ENCODE measurements around the gene OR56A3.
"Not testable (repeated sequence)": the region's sequence is repeated elsewhere in the genome, so short reads cannot be mapped to it uniquely, and the experiment has no call there.

The OR56A3 gene, protein sequence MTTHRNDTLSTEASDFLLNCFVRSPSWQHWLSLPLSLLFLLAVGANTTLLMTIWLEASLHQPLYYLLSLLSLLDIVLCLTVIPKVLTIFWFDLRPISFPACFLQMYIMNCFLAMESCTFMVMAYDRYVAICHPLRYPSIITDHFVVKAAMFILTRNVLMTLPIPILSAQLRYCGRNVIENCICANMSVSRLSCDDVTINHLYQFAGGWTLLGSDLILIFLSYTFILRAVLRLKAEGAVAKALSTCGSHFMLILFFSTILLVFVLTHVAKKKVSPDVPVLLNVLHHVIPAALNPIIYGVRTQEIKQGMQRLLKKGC

DNA sequence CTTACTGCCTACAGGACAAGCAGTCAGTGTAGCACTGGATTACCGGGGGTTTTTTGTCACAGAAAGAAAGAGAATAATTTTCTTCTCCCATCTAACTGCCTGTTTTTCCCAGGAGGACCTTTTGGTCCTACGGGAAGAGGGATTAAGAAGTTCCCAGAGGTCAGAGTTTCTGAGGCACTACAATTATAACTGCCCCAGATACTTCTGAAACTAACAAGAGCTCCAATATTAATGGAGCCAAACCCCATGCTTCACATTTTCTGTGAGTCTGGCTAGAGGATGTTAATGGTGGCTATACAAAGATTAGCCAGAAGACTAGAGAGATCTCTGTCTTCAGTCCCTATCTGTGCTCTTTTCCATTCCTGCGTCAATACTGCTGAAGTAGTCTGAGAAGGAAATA is at the start of gene OR56A3:
Gene OR56A3 (plus strand): TSS at position 301 of the 400 bp plus-strand sequence. CDS start 5,096 bp downstream, outside the sequence.
- no peak for DNase-seq

DNA sequence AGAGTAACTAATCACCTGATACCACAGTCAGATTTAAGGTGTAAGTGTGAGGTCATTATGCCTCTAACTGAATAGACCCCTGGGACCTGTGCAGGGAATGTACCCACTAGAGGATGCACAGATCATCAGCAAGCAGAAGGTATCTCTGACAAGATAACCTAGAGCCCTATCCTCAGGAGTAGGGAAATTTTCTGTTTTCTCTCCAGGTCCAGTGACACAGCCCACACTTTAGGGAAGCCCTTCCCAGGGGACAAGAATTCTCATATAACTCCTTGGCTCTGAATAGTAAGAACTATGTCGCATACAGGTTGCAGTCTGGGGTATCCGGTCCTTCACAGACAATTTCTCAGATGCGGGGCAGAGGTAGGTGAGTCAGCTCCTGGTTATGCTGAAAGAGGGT is 49.1 kb upstream of the OR56A3 start, which contains the start of gene OR52E5:
Gene OR52E5 (plus strand): TSS at position 301 of the 400 bp plus-strand sequence. CDS start 7,569 bp downstream, outside the sequence.
- no peak for DNase-seq

DNA sequence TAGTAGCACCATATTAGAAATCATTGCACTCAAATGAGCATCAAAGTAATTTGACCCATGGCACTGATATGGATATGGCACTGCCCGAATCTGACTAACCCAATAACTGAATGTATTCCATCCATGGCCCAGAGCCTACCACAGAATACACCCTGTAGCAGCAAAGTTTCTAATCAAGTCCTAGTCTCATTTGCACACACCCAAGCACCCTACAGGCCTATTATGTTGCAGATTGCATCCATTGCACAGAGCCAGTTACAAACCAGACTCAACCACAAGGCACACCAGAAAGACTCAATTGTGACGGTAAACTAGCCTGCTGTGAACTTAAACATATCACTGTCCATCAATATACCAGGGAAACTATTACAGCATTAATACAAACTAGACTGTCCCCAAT is 42.5 kb upstream of the OR56A3 start:
- DNase-seq: no peak

DNA sequence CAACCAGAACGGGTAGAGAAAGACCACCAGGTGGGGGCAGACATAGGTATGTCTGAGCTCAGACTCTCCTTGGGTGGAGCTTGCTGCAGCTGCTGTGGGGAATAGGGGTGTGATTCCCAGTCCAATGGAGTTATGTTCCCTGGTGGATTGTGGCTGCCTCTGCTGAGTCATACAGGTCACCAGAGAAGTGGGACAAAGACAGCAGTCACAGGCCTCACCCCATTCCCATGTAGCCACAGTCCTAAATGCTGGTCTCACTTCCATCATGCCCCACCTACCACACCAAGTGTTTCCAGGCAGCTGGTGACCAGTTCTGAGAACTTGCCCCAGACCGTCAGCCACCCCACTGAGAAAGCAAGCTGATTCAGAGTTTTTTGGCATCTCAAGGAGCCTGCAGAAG is 31.5 kb upstream of the OR56A3 start:
- DNase-seq: no peak

DNA sequence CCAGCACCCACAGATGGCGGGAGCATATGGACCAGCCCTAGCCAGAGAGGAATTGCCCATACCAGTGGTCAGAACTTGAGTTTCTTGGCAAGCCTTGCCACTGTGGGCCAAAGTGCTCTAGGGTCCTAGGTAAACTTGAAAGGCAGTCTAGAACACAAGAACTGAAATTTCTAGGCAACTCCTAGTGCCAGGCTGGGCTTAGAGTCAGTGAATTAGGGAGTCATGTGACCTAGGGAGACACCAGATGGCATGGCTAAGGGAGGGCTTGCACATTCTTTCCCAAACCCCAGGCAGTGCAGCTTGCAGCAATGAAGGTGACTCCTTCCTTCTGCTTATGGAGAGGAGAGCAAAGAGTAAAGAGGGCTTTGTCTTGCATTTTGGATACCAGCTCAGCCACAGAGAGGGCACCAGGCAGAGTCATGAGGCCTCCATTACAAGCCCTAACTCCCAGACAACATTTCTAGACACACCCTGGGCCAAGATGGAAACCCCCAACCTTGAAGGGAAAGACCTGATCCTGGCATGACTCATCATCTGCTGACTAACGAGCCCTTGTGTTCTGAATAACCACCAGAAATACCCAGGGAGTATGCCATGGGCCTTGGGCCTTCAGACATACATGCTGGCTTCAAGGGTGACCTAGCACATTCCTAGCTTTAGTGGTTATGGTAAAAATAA is 19.2 kb upstream of the OR56A3 start:
- no peak for DNase-seq

DNA sequence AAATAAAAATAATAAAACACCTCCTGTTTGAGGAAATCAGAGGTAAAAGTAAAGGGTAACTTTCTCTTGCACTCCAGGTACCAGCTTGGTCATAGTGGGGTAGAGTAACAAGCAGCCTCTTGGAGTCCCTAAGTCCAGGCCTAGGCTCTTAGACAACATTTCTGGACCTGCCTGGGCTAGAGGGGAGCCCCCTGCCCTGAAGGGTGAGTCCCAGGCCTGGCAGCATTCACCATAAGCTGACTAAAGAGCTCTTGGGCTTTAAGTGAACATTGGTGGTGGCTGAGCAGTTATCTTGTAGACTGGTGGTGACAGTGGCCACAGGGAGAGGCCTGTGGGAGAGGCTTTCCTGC is 18.6 kb upstream of the OR56A3 start:
- DNase-seq: no peak

DNA sequence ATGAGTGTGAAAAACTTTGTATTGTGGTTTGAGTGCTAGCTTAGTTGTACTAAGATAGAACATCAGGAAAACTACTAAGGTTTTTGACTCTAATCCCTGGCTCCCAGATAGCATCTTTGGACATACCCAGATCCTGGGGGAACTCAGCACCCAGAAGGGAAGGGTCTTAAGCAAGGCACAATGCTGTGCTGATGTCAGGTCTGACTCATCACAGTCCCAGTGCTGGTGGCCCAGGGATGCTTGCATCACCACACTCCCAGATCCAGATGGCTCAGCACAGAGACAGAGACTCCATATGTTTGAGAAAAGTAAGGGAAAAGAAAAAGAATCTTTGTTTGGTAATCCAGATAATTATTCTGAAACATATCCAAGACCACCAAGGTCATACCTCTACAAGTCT is 18.3 kb upstream of the OR56A3 start:
- no peak for DNase-seq

DNA sequence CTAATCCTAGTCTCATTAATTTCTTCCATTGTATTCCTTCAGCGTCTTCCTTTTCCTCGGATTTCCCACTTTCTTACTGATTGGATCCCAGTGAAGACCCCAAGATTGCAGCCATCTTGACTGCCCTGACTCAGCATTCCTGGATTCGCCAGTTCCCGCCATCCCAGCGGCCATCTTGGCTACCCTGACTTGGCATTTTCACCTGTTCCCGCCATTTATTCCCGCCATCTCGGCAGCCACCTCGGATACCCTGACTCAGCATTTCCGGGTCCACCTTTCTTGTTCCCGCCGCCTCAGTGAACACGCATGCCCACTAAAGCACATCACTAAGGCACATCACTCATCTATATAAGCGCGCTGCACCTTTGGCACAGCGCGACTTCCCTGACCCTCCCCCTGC is 13.8 kb upstream of the OR56A3 start:
- no peak for DNase-seq

DNA sequence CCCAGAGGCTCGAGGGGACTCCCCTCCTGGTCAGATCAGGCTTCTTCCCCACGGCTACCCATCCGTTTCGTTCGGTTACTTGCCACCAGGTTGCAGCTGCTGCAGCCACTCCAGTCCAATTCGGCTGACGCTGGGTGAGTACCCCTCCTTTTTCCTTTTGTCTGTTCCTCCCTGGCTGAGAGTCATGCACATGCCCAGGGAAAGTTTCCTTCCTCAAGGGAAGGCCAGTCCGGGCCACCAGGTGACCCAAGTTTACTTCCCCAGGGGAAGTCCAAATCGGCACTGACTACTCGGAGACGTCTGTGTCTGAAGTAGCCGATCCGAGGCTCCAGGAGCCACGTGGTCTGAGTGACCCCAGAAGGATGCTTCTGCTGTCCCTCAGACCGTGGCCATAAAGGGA is 13.2 kb upstream of the OR56A3 start:
- no peak for DNase-seq

DNA sequence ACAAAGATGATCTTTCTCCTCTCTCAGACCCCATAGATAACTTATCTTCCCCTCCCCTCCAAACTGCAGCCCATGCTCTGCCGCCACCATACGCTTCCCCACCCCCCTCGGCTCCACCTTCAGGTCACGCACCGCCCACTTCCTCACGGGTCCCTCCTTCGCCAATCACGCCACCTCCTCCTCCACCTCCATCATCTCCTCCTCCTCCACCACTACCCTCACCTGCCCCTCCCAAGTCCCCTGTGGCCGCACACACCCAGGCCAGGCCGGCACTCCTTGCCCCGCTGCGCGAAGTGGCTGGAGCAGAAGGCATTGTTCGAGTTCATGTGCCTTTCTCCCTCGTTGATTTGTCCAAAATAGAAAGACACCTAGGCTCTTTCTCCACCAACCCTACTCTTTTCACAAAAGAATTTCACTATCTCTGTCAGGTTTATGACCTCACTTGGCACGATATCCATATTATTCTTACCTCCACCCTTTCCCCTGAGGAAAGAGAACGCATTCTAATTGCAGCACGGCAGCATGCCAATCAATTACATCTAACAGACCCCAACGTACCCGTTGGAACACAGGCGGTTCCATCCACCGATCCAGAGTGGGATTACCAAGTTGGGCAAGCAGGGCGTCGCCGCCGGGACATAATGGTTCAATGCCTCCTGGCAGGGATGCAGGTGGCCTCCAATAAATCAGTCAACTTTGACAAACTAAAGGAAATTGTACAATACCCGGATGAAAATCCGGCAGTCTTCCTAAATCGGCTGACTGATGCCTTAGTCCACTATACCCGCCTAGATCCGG is 12.3 kb upstream of the OR56A3 start:
- no peak for DNase-seq

DNA sequence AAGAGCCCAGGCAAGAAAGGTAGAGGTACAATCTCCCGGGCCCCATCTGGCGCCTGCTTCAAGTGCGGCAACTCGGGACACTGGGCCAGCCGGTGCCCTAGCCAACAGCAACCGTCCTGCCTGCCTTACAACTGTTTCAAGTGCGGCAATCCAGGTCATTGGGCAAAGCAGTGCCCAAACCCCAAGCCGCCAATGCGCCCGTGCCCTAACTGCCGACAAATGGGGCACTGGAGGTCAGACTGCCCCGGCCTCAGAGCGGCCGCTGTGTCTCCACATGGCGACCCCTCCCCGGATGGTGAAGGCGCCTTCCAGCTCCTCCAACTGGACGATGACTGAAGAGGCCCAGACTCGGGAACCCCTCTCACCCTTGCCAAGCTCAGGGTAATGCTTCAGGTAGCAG is 11.4 kb upstream of the OR56A3 start:
- no peak for DNase-seq

DNA sequence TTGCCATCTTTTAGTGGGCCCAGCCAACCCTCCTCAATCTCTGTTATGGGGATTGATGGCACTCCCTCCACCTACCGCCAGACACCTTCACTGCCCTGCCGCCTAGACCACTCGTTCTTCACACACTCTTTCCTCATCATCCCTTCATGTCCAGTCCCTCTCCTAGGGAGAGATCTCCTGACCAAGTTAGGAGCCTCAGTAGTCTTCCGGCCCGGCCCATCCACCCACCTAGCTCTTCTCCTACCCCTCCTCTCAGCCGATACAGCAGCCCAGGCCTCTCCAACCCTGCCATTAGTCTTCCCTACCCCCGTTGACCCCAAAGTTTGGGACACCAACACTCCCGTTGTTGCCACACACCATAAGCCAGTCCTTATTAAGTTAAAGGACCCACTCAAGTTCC is 11.0 kb upstream of the OR56A3 start:
- no peak for DNase-seq

DNA sequence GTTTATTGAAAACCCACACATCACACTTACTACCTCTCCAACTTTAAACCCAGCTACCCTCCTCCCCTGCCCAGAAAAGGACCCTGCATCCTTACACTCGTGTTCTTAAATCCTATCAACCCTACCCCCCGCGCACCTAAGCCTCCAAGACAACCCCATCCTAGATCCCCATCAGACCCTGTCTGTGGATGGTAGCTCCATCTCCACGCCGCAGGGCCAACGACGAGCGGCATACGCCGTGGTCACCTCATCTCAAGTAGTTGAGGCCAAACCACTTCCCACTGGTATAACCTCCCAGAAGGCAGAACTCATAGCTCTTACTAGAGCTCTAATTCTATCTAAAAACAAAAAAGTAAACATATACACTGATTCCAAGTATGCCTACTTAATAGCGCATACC is 9.4 kb upstream of the OR56A3 start:
- DNase-seq: no peak

DNA sequence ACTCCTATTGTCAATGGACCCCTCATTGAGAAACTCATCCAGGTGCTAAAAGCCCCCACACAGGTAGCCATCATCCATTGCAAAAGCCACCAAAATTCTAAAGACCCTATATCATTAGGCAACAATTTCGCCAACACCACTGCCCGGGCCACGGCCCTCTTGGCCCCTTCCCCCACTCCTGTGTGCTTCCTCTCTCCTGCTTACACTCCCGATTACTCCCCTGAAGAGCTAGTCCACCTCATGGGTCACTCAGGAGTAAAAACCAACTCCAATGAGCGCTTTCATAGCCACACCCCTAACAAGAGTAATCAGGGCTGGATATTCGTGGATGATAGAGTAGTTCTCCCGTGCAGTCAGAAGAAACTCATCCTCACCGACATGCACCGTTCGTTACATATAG is 8.9 kb upstream of the OR56A3 start:
- DNase-seq: no peak

DNA sequence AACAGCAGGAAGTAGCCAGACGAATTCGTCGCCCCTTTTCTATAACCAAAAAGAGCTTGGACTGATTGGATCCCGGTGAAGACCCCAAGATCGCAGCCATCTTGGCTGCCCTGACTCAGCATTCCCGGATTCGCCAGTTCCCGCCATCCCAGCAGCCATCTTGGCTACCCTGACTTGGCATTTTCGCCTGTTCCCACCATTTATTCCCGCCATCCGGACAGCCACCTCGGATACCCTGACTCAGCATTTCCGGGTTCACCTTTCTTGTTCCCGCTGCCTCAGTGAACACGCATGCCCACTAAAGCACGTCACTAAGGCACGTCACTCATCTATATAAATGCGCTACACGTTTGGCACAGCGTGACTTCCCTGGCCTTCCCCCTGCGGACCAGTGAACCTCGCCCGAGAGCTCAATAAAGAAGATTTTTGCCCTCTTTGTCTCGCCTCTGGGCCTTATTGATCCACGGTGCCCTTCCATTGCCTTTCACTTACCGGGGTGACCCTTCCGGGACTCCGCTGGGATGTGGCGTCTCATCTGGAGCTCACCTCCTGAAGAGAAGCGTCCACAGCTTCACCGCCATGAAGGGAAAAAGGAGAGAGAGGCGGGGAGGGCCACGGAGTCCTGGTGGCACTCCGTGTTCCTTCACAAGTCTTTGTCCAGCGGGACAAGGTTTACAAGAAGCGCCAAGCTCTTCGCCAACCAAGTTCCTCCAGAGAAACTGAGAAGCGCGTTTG is 4.0 kb upstream of the OR56A3 start:
- DNase-seq: no peak

DNA sequence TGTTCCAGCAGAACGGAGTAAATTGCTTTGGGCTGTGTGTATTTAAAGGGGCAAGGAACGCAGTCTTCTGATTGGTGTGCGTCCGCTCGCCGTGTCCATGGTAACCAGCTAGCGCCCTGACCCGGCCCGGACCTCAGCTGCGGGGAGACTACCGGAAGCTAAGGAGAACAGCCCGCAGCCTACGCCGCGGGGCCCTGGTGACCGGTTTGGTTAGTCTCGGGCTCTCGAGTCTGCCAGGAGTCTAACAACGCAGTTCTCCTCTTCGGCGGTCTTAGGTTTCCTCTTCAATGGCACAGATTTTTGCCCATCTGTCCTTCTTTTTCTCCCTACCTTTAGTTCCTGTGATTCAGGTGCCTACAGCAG is 3.5 kb upstream of the OR56A3 start:
- no peak for DNase-seq

DNA sequence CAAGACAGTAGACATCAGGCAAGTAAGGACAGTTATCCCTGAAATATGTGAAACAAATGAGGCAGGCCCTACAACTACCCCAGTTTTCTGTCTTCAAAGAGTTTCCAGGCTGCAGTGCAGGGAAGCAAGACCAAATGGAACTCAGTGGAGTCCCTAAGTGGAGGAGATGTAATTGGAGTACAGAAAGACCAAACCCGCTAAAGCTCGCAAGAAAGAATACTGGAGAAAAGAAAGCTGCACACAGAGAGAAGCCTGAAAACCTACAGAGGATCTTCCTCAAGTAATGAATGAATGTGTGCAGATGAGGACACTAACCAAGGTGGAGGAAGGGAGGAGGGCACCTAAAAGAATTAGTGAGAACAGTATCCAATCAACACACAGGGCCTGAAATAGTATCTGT is 1.3 kb upstream of the OR56A3 start:
- no peak for DNase-seq

DNA sequence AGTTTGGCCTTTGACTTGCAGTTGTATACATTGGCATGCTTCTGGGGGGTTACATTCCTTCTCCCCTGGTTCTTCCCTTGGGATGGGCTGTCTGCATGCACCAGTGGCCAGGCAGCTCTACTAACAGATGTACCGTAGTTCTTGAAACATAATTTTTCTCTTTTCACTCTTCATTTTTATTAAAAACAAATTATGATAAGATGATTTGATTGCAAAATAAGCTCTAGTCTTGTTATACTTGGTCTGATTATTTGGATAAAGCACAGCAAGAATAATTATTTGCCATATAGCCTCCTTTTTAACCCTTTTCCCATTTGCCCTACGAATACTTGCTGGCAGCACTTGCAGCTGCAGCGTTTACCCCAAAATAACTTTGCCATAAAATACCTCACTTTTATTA is 13.5 kb downstream of the OR56A3 start:
- DNase-seq: no peak

DNA sequence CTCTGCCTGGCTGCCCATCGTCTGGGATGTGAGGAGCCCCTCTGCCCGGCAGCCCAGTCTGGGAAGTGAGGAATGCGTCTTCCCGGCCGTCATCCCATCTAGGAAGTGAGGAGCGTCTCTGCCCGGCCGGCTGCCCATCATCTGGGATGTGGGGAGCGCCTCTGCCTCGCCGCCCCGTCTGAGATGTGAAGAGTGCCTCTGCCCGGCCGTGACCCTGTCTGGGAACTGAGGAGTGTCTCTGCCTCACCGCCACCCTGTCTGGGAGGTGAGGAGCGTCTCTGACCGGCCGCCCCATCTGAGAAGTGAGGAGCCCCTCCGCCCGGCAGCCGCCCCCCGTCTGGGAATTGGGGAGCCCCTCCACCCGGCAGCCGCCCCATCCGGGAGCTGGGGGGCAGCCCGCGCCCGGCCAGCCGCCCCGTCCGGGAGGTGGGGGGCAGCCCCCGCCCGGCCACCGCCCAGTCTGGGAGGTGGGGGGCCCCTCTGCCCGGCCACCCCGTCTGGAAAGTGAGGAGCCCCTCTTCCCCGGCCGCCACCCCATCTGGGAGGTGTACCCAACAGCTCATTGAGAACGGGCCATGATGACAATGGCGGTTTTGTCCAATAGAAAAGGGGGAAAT is 18.8 kb downstream of the OR56A3 start:
- DNase-seq: not testable (repeated sequence)

DNA sequence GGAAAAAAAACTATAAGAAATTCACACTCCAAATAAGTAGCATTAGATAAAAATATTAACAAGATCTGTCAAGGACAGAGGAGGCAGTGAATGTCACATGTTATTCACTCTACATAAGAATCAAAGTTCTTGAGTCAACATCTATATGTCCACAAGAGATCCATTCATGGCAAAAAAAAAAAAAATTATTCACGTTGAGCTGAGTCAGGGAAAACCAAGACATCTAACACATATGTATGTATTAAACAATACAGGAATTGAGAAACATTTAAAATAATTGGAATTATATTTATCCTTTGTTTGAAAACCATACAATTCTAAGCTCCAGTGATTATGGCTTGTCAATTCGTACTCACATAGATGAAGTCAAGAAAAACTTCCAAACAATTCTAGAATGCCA is 24.9 kb downstream of the OR56A3 start:
- DNase-seq: no peak

DNA sequence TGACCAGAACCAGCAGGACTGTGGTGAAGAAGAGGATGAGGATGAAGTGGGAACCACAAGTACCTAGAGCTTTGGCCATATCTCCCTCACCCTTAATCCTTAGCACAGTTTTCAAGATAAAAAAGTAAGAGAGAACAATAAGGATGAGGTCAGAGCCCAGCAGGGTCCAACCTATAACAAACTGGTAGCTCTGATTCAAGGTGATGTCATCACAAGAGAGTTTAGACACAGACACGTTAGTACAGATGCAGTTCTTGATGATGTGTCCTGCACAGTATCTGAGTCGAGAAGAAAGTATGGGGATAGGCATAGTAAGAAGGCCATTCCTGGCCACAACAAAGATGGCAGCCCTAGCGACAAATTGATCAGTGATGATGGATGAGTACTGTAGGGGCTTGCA is 25.7 kb downstream of the OR56A3 start:
- DNase-seq: no peak

DNA sequence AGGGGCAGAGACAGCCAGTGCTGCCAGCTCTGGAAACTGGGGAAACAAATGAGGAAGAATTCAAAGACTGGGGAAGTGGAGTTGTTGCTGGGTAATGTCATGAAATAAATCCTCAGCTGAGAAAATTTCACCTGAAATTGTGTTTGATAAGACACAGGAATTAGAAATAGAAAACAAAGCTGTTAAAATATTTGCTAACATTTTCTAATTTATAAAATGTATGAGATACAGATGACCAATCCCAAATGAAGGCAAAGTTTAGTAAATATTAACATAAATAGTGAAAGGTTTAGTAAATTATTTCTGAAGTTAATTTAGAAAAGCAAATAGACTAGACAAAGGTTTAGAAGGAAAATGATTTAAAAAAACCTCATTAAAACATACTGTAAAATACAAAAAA is 26.3 kb downstream of the OR56A3 start, which contains the start of gene OR56A5:
Gene OR56A5 (minus strand): TSS at position 101 of the 400 bp plus-strand sequence. CDS start 0 bp downstream, at position 101.
- no peak for DNase-seq

DNA sequence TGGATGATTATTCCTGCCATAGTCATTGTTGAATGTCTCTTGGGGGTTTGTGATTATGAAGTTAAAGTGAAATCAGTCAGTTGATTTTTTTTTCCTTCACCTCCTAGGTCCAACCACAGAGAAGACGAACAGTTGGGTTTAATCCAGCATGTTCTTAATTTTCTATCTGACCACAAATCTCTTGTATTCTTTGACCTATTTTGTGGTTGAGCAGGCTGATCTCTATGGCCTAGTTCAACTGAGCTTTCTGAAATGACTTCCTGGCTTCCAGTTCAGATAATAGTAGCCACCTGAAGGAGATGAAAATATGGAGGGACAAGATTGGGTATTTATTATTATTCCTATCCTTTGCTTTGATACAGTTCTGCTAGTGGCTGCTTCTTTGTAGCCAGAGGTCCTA is 31.5 kb downstream of the OR56A3 start:
- DNase-seq: no peak

All from COR-L47 (cell line).